ENCODE measurements around the gene MYO1F. TPM values are rescaled to one million over a fixed set of nuclear protein-coding genes. Genes with fewer than 3 reads are reported as not detected.

MYO1F gene
- total and polyA plus RNA-seq, 10 of the 15 experiments (the other 5 are each of a cell fraction or from before 2014, with no cell fraction given) = 3.5 to 49.4 (median 31.3) TPM

- TF ChIP-seq MTA3 (IDR thresholded peaks at IDR 0.05; ENCODE audit: borderline replicate concordance, low read length) = no peak
- TF ChIP-seq, protein P1, sequence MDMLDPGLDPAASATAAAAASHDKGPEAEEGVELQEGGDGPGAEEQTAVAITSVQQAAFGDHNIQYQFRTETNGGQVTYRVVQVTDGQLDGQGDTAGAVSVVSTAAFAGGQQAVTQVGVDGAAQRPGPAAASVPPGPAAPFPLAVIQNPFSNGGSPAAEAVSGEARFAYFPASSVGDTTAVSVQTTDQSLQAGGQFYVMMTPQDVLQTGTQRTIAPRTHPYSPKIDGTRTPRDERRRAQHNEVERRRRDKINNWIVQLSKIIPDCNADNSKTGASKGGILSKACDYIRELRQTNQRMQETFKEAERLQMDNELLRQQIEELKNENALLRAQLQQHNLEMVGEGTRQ (IDR thresholded peaks at IDR 0.05; ENCODE audit: borderline replicate concordance, low read depth, low read length) = no peak
- no peak for TF ChIP-seq EED (IDR thresholded peaks at IDR 0.05; ENCODE audit: low read depth)
- no peak for TF ChIP-seq RCOR1 (conservative IDR thresholded peaks at IDR 0.05; ENCODE audit: low read depth, low read length)
- TF ChIP-seq, protein P2, sequence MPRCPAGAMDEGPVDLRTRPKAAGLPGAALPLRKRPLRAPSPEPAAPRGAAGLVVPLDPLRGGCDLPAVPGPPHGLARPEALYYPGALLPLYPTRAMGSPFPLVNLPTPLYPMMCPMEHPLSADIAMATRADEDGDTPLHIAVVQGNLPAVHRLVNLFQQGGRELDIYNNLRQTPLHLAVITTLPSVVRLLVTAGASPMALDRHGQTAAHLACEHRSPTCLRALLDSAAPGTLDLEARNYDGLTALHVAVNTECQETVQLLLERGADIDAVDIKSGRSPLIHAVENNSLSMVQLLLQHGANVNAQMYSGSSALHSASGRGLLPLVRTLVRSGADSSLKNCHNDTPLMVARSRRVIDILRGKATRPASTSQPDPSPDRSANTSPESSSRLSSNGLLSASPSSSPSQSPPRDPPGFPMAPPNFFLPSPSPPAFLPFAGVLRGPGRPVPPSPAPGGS (IDR thresholded peaks at IDR 0.05; ENCODE audit: borderline replicate concordance, insufficient read depth, low read depth, low read length, poor library complexity, severe bottlenecking) = no peak
Measured at GRCh38 chr19:8614455-8614854, 37.2 kb upstream of the MYO1F start (continued).

GRCh38 chr19:8612807-8613171 is 35.5 kb upstream of the MYO1F start:
- no peak overlapping the region for H3K4me3 ChIP-seq
- no peaks in the 10 kb centered on the region; the same call in 2 of the 3 replicates for H3K9me3 ChIP-seq (replicated peaks; ENCODE audit: control insufficient read depth, insufficient read depth, low read length)
- peak; percentile 33; the same call in 2 of the 3 replicates for ATAC-seq
- in situ Hi-C loops (cut with MboI) (no loop called here), intact Hi-C loops (cut with micrococcal nuclease; ENCODE audit: unreplicated experiment) (no loop called here)
- no peaks in the 10 kb centered on the region for H3K36me3 ChIP-seq (ENCODE audit: control insufficient read depth in 2 of 2, insufficient read depth in 2 of 2, low read length in 1 of 2)
- RAD21 ChIA-PET (ENCODE audit: unreplicated experiment) = interaction anchor here (0.6 to 0.7 kb wide), 2 partner anchors 211 to 417 kb away, joined by 3 read pairs; no protein-coding TSS in a partner anchor
- H3K79me2 ChIP-seq (ENCODE audit: control insufficient read depth, insufficient read depth, low read length) = no peaks in the 10 kb centered on the region
- H3K4me2 ChIP-seq (ENCODE audit: control insufficient read depth, insufficient read depth) = no peak overlapping the region
- SMC1A ChIA-PET (ENCODE audit: uncharacterized antibody, unreplicated experiment) = interaction anchor here (0.6 kb wide), 1 partner anchor 45 kb away, joined by 3 read pairs; no protein-coding TSS in a partner anchor
- H2AFZ ChIP-seq (ENCODE audit: control insufficient read depth, low read depth, low read length) = no peak overlapping the region
- POLR2A ChIA-PET = no interaction called here
- CTCF ChIA-PET = interaction anchor here (0.9 to 1.4 kb wide), 3 partner anchors 26 to 34 kb away, joined by 3 read pairs; no protein-coding TSS in a partner anchor
- no peak overlapping the region for H3K9ac ChIP-seq (ENCODE audit: control insufficient read depth, insufficient read depth, low read length)
- peak; percentile 49 to 68; a peak in 3 of 4 replicates for TF ChIP-seq IKZF2 (IDR thresholded peaks at IDR 0.05)
- TF ChIP-seq DPF2 (IDR thresholded peaks at IDR 0.05) = peak; percentile 87
- peak; percentile 77 for TF ChIP-seq MEF2B (IDR thresholded peaks at IDR 0.05; ENCODE audit: partially characterized antibody, poor library complexity, severe bottlenecking)
- TF ChIP-seq RUNX3 (IDR thresholded peaks at IDR 0.05; ENCODE audit: low read length) = 0 out of 2 replicates have a peak, but pooled peaks have one; percentile 34
- peak; percentile 88 for TF ChIP-seq IKZF1 (conservative IDR thresholded peaks at IDR 0.05)
- peak; percentile 89 for TF ChIP-seq NR2F1 (conservative IDR thresholded peaks at IDR 0.05)
- TF ChIP-seq MTA2 (IDR thresholded peaks at IDR 0.05; ENCODE audit: low read depth) = peak; percentile 62; the same call in 1 of the 2 replicates
- peak; percentile 45; the same call in 1 of the 2 replicates for TF ChIP-seq RELB (IDR thresholded peaks at IDR 0.05; ENCODE audit: low read depth)
- no peak for TF ChIP-seq JUNB (IDR thresholded peaks at IDR 0.05)
- TF ChIP-seq GATAD2B (conservative IDR thresholded peaks at IDR 0.05; ENCODE audit: low read depth) = no peak
- TF ChIP-seq ATF2 (IDR thresholded peaks at IDR 0.05; ENCODE audit: low read length) = no peak
- TF ChIP-seq SMARCA5 (IDR thresholded peaks at IDR 0.05) = no peak
- no TSS peak for BruUV-seq (replicated peaks)
- WGBS (ENCODE audit: insufficient coverage, insufficient replicate concordance, low lambda C conversion rate, missing lambda C conversion rate) = 21% methylated on average over 5 of the region's 5 CpGs
- DNase-seq (ENCODE audit: low read depth, low spot score) = no peak
- no peak overlapping the region for H3K27ac ChIP-seq (ENCODE audit: control insufficient read depth, insufficient read depth)
- H3K27me3 ChIP-seq (replicated peaks in 1 of 2; ENCODE audit: control insufficient read depth in 2 of 2, insufficient read depth in 2 of 2, low read length in 1 of 2) = no peaks in the 10 kb centered on the region; a peak in 2 of 4 replicates
- no peaks in the 10 kb centered on the region for H3K4me1 ChIP-seq (ENCODE audit: control insufficient read depth, insufficient read depth, low read length)
- no peaks in the 10 kb centered on the region for H4K20me1 ChIP-seq (ENCODE audit: control insufficient read depth, insufficient read depth)
- no peak for FAIRE-seq
